Fibroblast of pulmonary artery (primary cell): ENCODE data around the gene PRIMA1.

Experiments
- DNase-seq: peaks from one replicate; pipeline ENCODE4 v3.0.0-alpha.2; 2010; ENCODE audit warnings: low read depth
- H3K4me3 ChIP-seq: replicated peaks from 2 replicates; pipeline ENCODE4 v1.5.1; 2011; ENCODE audit warnings: low read depth, mild to moderate bottlenecking, control low read depth, low read length, moderate library complexity
- CTCF ChIP-seq: IDR thresholded peaks from 2 replicates; pipeline ENCODE4 v1.5.1; 2011; ENCODE audit warnings: mild to moderate bottlenecking, control low read depth, low read length, inconsistent platforms; ENCODE audit errors: missing control alignments

Gene PRIMA1

DNA sequence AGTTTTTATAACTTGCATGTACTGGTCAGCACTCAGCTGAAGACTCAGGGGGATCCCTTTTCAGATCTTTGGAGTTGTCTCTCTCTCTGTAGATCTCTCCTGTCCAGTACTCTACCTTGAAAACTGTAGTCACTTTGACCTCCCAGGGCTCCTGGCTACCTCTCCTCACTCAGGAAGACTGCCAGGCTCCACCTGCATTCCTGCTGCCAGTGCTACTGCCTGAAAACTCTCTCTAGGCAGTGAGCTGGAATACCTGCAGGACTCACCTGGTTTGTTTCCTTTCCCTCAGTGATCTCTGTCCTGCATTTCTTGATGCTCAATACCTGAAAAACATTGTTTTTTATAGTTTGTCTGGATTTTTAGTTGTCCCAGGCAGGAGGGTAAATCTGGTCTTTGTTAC, 87.4 kb downstream of the PRIMA1 start:
- no peak overlapping the region for H3K4me3 ChIP-seq
- no peak for TF ChIP-seq CTCF
- DNase-seq: no peak

DNA sequence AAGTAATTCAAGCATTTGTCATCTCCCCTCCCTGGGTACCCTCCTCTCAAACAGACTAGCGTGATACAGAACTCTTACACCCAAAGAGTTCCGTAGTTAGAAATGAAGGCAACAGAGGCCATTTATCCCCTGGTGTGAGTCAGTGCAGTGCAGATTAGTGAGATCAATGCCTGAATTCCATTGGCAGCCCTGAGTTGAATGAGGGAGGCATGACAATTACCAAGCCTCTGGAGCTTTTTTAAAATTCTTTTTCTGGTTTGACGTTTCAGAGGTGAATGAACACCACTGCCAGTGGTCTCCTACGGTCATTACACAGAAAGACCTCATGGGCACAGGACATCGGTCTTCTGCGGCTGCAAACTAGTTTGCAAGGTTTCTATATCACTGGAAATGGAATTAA, 94.4 kb downstream of the PRIMA1 start:
- no peak for TF ChIP-seq CTCF
- H3K4me3 ChIP-seq: no peak overlapping the region
- no peak for DNase-seq

GRCh38 chr14:93691042-93691780, 97.1 kb downstream of the PRIMA1 start:
- no peak for TF ChIP-seq CTCF
- no peak overlapping the region for H3K4me3 ChIP-seq
- no peak for DNase-seq

GRCh38 chr14:93690146-93690545, 98.1 kb downstream of the PRIMA1 start:
- DNase-seq: no peak
- no peak overlapping the region for H3K4me3 ChIP-seq

GRCh38 chr14:93688820-93689219, 99.5 kb downstream of the PRIMA1 start:
- no peak for TF ChIP-seq CTCF
- H3K4me3 ChIP-seq: no peak overlapping the region
- DNase-seq: no peak

More at GRCh38 chr14:93690146-93690545, 98.1 kb downstream of the PRIMA1 start:
- TF ChIP-seq CTCF: no peak

- no peak for DNase-seq
- no peak overlapping the region for H3K4me3 ChIP-seq
- TF ChIP-seq CTCF: no peak
Measured at GRCh38 chr14:93688239-93688666, 100.0 kb downstream of the PRIMA1 start.

DNA sequence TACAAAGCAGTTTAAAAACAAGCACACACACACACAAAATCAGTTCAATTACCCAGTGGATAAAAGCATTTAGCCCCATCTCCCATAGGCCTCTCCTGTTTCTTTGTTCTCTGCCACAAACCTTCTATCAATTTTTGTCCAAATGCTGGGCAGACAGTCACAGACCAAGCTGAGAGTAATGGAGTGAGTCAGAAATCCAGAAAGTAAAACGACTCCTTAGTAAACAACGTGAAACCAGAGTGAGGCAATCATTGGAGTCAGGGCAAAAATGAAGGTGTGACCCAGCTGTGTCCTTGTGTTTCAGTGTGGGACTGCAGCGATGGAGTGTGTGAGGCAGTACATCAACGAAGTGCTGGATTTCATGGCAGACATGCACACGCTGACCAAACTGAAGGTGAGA, 102.0 kb downstream of the PRIMA1 start:
- DNase-seq: no peak
- no peak overlapping the region for H3K4me3 ChIP-seq
- TF ChIP-seq CTCF: no peak
